Spleen (tissue), 7 donors: ENCODE measurements around the gene SEC11A.

Source experiments
- CTCF ChIP-seq, 11 experiments: fragments of 200-600 bp in 7 of 11; fragments of 450-650 bp in 4 of 11; sonication (generic) in 4 of 11; IDR thresholded peaks in 8 of 11; conservative IDR thresholded peaks in 3 of 11; 1 replicate in 7 of 11; 2 replicates in 4 of 11; pipeline versions ENCODE4 v1.4.0 to v1.8.0; 2016 to 2021; ENCODE audit warnings: antibody characterized with exemption in 11 of 11, inconsistent platforms in 4 of 11, mild to moderate bottlenecking in 1 of 11
- POLR2A ChIP-seq, 3 donors: fragments of 450-650 bp; IDR thresholded peaks; one replicate each; pipeline ENCODE4 v1.5.1; 2017; ENCODE audit warnings: antibody characterized with exemption in 3 of 3, mild to moderate bottlenecking in 1 of 3
- POLR2AphosphoS5 ChIP-seq, 3 donors: sonication (generic); formaldehyde crosslinking; IDR thresholded peaks; one replicate each; pipeline ENCODE4 v1.5.1; 2017; ENCODE audit warnings: antibody characterized with exemption in 3 of 3
- donor health status: DM: no; HTN: no; CAD: no; lungs with moderate emphysema.
- donor health status: DM: no; HTN: no; CAD: no.
- donor health status: DM: no; HTN: no; CAD: no.

DNA sequence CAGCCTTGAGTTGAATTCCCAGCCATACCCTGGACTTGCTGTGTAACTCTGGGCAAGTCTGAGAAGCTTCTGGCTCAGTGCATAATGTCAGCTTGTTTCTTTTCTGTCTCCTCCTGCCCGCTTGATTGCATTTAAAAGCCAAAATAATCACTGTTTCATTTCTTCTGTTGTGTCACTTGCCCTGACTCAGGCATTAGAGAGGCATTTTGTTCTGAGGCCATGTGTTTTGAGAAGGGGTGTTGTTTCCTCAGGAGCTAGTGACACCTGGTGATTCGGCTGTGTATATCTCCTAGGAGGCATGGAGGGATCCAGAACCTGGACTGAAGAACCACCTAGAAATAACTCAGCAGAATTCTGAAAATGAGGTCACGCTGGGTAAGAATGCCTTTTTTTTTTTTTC lies 77.8 kb downstream of the SEC11A start:
- TF ChIP-seq CTCF (IDR thresholded peaks at IDR 0.05 in 8 of 11, conservative IDR thresholded peaks at IDR 0.05 in 3 of 11), result no peak
- no peak for TF ChIP-seq POLR2AphosphoS5 (IDR thresholded peaks at IDR 0.05)
- TF ChIP-seq POLR2A (IDR thresholded peaks at IDR 0.05), result no peak
